HepG2 (cell line): ENCODE data around the gene TCTN2. TPM values are rescaled to one million over a fixed set of nuclear protein-coding genes. Genes with fewer than 3 reads are reported as not detected.

ENCODE experiments used
- ATAC-seq: fragments of 200-7000 bp; cut with Tn5 transposase; 3 replicates; pipeline ENCODE4 v1.9.1; 2020; ENCODE audit warnings: mild to moderate bottlenecking, moderate library complexity
- BruUV-seq: library from RNA; stranded (reverse); fragments of 400-500 nt; replicated peaks from 2 replicates; lab custom pipeline; 2021; lab: Mats Ljungman, UMichigan
- CTCF ChIA-PET: fragments of 300-600 bp; formaldehyde crosslinking; extraction: SDS; loops from one replicate; lab custom pipeline; 2021; ENCODE audit warnings: low total read pairs, inconsistent platforms, low intra/inter-chr PET ratio; lab: Yijun Ruan, JAX
- POLR2A ChIA-PET: fragments of 350-600 bp; sonication (Branson Sonifier 250); formaldehyde crosslinking; loops from one replicate; lab custom pipeline; 2020; ENCODE audit warnings: antibody characterized with exemption, inconsistent platforms; lab: Yijun Ruan, JAX
- DNase-seq: peaks from one replicate; pipeline ENCODE4 v3.0.0-alpha.2; 2015; ENCODE audit warnings: low spot score
- FAIRE-seq: peaks from 3 replicates; lab custom pipeline; 2011; peaks lifted over from hg19 to GRCh38; lab: Jason Lieb, UNC
- H2AFZ ChIP-seq: one replicate; pipeline ENCODE4 v1.6.1; 2011; ENCODE audit warnings: low read length, inconsistent platforms
- H3K27ac ChIP-seq: fragments of 300-600 bp; 3 replicates; pipeline ENCODE4 v1.8.0; 2011; ENCODE audit warnings: mixed run types, mild to moderate bottlenecking, mixed read lengths, low read length, inconsistent platforms; ENCODE audit not compliant: insufficient read depth; ENCODE audit errors: extremely low read length
- H3K27me3 ChIP-seq, 2 experiments: fragments of 200-600 bp in 1 of 2; 2 replicates in 1 of 2; 3 replicates in 1 of 2; pipeline versions ENCODE4 v1.6.0 to v1.8.0; 2011; ENCODE audit warnings: low read length in 2 of 2, mild to moderate bottlenecking in 2 of 2, moderate library complexity in 2 of 2, inconsistent platforms in 1 of 2; ENCODE audit not compliant: insufficient read depth in 2 of 2, control insufficient read depth in 1 of 2
- H3K36me3 ChIP-seq, 2 experiments: fragments of 200-600 bp in 1 of 2; replicated peaks in 1 of 2; 2 replicates in 1 of 2; 3 replicates in 1 of 2; pipeline versions ENCODE4 v1.5.1 to v1.8.0; 2011; ENCODE audit warnings: low read length in 2 of 2, inconsistent platforms in 1 of 2; ENCODE audit not compliant: insufficient read depth in 2 of 2, control insufficient read depth in 1 of 2
- H3K4me1 ChIP-seq: 2 replicates; pipeline ENCODE4 v1.5.1; 2012; ENCODE audit warnings: low read length, inconsistent platforms; ENCODE audit not compliant: insufficient read depth
- H3K4me2 ChIP-seq: 2 replicates; pipeline ENCODE4 v1.6.0; 2011; ENCODE audit warnings: low read depth, low read length, inconsistent platforms
- H3K4me3 ChIP-seq, 3 experiments: fragments of 200-600 bp in 1 of 3; sonication (generic), shearing (Covaris generic) in 1 of 3; replicated peaks in 1 of 3; 2 replicates each; pipeline ENCODE4 v1.5.1; 2011 to 2016; ENCODE audit warnings: low read length in 3 of 3, inconsistent platforms in 2 of 3, low read depth in 2 of 3, mild to moderate bottlenecking in 2 of 3, control low read depth in 1 of 3, mixed read lengths in 1 of 3; ENCODE audit not compliant: insufficient read depth in 1 of 3
- H3K79me2 ChIP-seq: one replicate; pipeline ENCODE4 v1.6.1; 2011; ENCODE audit warnings: low read length, inconsistent platforms; ENCODE audit not compliant: insufficient read depth
- H3K9ac ChIP-seq: 2 replicates; pipeline ENCODE4 v1.6.0; 2011; ENCODE audit warnings: mild to moderate bottlenecking, low read depth, low read length, inconsistent platforms; ENCODE audit not compliant: insufficient read depth
- H3K9me3 ChIP-seq: 2 replicates; pipeline ENCODE4 v1.5.1; 2012; ENCODE audit warnings: mild to moderate bottlenecking, low read length
- H4K20me1 ChIP-seq: 2 replicates; pipeline ENCODE4 v1.6.0; 2011; ENCODE audit warnings: inconsistent platforms, mild to moderate bottlenecking, low read length, moderate library complexity; ENCODE audit not compliant: insufficient read depth
- FIP1L1 ChIP-seq: fragments of 200-400 bp; formaldehyde crosslinking; IDR thresholded peaks from 2 replicates; pipeline ENCODE4 v1.6.1; 2018; ENCODE audit warnings: low read depth, mild to moderate bottlenecking, low read length, moderate library complexity, borderline replicate concordance; ENCODE audit not compliant: insufficient read depth
- GATAD2A ChIP-seq: IDR thresholded peaks from 2 replicates; pipeline ENCODE4 v1.6.1; 2016
- KLF12 ChIP-seq: sonication (generic); formaldehyde crosslinking; IDR thresholded peaks from 2 replicates; pipeline ENCODE4 v1.4.0; 2020; ENCODE audit warnings: missing genetic modification reagents, borderline replicate concordance
- ZHX2 ChIP-seq, 2 experiments: sonication (generic) in 1 of 2; formaldehyde crosslinking in 1 of 2; IDR thresholded peaks; 2 replicates each; pipeline versions ENCODE4 v1.6.1 to v1.9.0; 2014 to 2022; ENCODE audit warnings: antibody characterized with exemption in 1 of 2, borderline replicate concordance in 1 of 2, inconsistent platforms in 1 of 2, low read depth in 1 of 2, missing genetic modification reagents in 1 of 2
- ZNF512 ChIP-seq: sonication (generic); formaldehyde crosslinking; IDR thresholded peaks from 2 replicates; pipeline ENCODE4 v1.4.0; 2020; ENCODE audit warnings: mild to moderate bottlenecking, missing genetic modification reagents
- ZNF776 ChIP-seq: sonication (generic); formaldehyde crosslinking; IDR thresholded peaks from 2 replicates; pipeline ENCODE4 v1.4.0; 2020; ENCODE audit warnings: mild to moderate bottlenecking, missing genetic modification reagents
- ZNF839 ChIP-seq: sonication (generic); formaldehyde crosslinking; IDR thresholded peaks from 2 replicates; pipeline ENCODE4 v1.4.0; 2020; ENCODE audit warnings: missing genetic modification reagents, mild to moderate bottlenecking, borderline replicate concordance
- WGBS: methylation state at CpG from one replicate; pipeline ENCODE4 v1.1.6; 2017; ENCODE audit warnings: low lambda C conversion rate; 5-methylcytosine and 5-hydroxymethylcytosine counted together
- in situ Hi-C: cut with HindIII; loops from 2 replicates; pipeline ENCODE4 v1.10.0; 2017; ENCODE audit warnings: low pct_unique_long_range_greater_than_20kb; ENCODE audit not compliant: extremely low pct_ligation_motif_present
- intact Hi-C: fragments of 100-400 bp; cut with micrococcal nuclease; formaldehyde crosslinking; loops from one replicate; pipeline ENCODE4 v1.10.0; 2022; ENCODE audit not compliant: unreplicated experiment
- polyA plus RNA-seq, 8 experiments: library from polyadenylated mRNA; depleted of rRNA in 3 of 8; stranded (reverse) in 7 of 8; unstranded in 1 of 8; fragments of >200 nt; fragmentation: Illumina TruSeq in 4 of 8; extraction: Trizol in 4 of 8; gene quantifications; 2 replicates each; pipeline versions ENCODE4 v1.2.1 to v1.2.3, GENCODE V29; 2011 to 2016; ENCODE audit warnings: low read depth in 4 of 8, missing spikeins in 1 of 8, mixed read lengths in 1 of 8; ENCODE audit not compliant: insufficient read depth in 1 of 8
- total RNA-seq, 5 experiments: library from RNA; depleted of rRNA; stranded (reverse); fragments of >200 nt; fragmentation: Illumina TruSeq; extraction: Trizol; gene quantifications; 2 replicates each; pipeline ENCODE4 v1.2.3, GENCODE V29; 2016; ENCODE audit warnings: low read depth in 1 of 5

The TCTN2 gene
- total and polyA plus RNA-seq, 2 of the 13 experiments (the other 11 are each of a cell fraction or from before 2014, with no cell fraction given), result 5.0 to 8.1 TPM

- TF ChIP-seq ZNF776 (CRISPR knock-in tag), result no peak
- TF ChIP-seq ZHX2 (IDR thresholded peaks at IDR 0.05; ENCODE audit: low read depth), result no peak
- TF ChIP-seq ZHX2 (CRISPR knock-in tag; IDR thresholded peaks at IDR 0.05; ENCODE audit: borderline replicate concordance), result no peak
- TF ChIP-seq ZNF839, result no peak
These were observed 10.7 kb downstream of the TCTN2 start (continued) for GRCh38 chr12:123681605-123682004.

- no peak for DNase-seq
- H3K4me2 ChIP-seq, result no peak overlapping the region
- intact Hi-C loops, result no loop called here
- TF ChIP-seq GATAD2A (no peak), KLF12 (CRISPR knock-in tag) (no peak), ZNF512 (CRISPR knock-in tag) (no peak), FIP1L1 (no peak)
- no peak overlapping the region for H3K4me3 ChIP-seq
- H3K36me3 ChIP-seq, result peaks cover 0 to 10% of the 10 kb centered on the region in 2 experiments; a peak in 2 of 5 replicates
- H3K9ac ChIP-seq, result no peak overlapping the region
- no peaks in the 10 kb centered on the region for H3K4me1 ChIP-seq
- H3K79me2 ChIP-seq, result no peaks in the 10 kb centered on the region
- H3K9me3 ChIP-seq, result no peaks in the 10 kb centered on the region
- in situ Hi-C loops, result no loop called here
- no peaks in the 10 kb centered on the region for H3K27me3 ChIP-seq
- H2AFZ ChIP-seq, result no peak overlapping the region
- no TSS peak for BruUV-seq
- ATAC-seq, result no peak
- H3K27ac ChIP-seq, result no peak overlapping the region
- CTCF ChIA-PET, result no interaction called here
- 97% methylated on average over 3 of the region's 3 CpGs for WGBS
- H4K20me1 ChIP-seq, result no peaks in the 10 kb centered on the region
- no peak for FAIRE-seq
- POLR2A ChIA-PET, result no interaction called here
These were observed 13.1 kb downstream of the TCTN2 start for GRCh38 chr12:123683964-123684363.
